Right cardiac atrium (tissue), 5 donors: ENCODE results near the gene MYLIP. TPM values are rescaled to one million over a fixed set of nuclear protein-coding genes. Genes with fewer than 3 reads are reported as not detected.

Experiments used
- ATAC-seq, 2 donors: fragments of 200-7000 bp; cut with Tn5 transposase; one replicate each; pipeline versions ENCODE4 v1.8.0 to v1.9.1; 2020; ENCODE audit warnings: moderate library complexity in 2 of 2, mild to moderate bottlenecking in 1 of 2
- DNase-seq, 3 donors: peaks; one replicate each; pipeline ENCODE4 v3.0.0-alpha.2; 2020
- H3K27ac ChIP-seq: one replicate; pipeline ENCODE4 v1.5.1; 2013; ENCODE audit warnings: mild to moderate bottlenecking, low read length, control low read depth, moderate library complexity
- H3K27me3 ChIP-seq: one replicate; pipeline ENCODE4 v1.6.1; 2013; ENCODE audit not compliant: control insufficient read depth, insufficient read depth
- H3K4me1 ChIP-seq: one replicate; pipeline ENCODE4 v1.6.1; 2013; ENCODE audit warnings: low read length; ENCODE audit not compliant: control insufficient read depth, insufficient read depth
- H3K4me3 ChIP-seq: one replicate; pipeline ENCODE4 v1.5.1; 2013; ENCODE audit warnings: low read length, control low read depth
- H3K9me3 ChIP-seq: one replicate; pipeline ENCODE4 v1.6.1; 2013; ENCODE audit warnings: low read length; ENCODE audit not compliant: control insufficient read depth
- WGBS: extraction: QIAGEN DNeasy Blood & Tissue Kit; methylation state at CpG from one replicate; pipeline ENCODE4 v1.1.7; 2013; 5-methylcytosine and 5-hydroxymethylcytosine counted together
- intact Hi-C, 4 donors: fragments of 100-400 bp; cut with DNase I; formaldehyde crosslinking; loops; one replicate each; pipeline versions ENCODE4 v1.11.0 to v1.14.0; 2022 to 2023
- polyA plus RNA-seq: library from polyadenylated mRNA; stranded (reverse); fragments of 200-250 nt; gene quantifications from one replicate; pipeline ENCODE4 v1.2.3, GENCODE V29; 2013
- total RNA-seq, 4 donors: library from RNA; stranded (reverse); fragmentation: NEBNext Ultra II Directional; extraction: Animal tissue kit (Norgen Biotek cat#: 25700); gene quantifications; one replicate each; pipeline ENCODE4 v1.2.1, GENCODE V29; 2021
- donor health status: healthy with polysubstance abuse.
- donor health status: DM: no; HTN: yes; CAD: no.
- donor health status: DM: no; HTN: no; CAD: no.
- donor health status: DM: no; HTN: yes; CAD: no; lungs with severe emphysema.
- donor health status: DM: yes; HTN: yes; CAD: no.

Gene MYLIP
- total and polyA plus RNA-seq, 5 donors = 12.6 to 25.9 (median 20.7) TPM

DNA sequence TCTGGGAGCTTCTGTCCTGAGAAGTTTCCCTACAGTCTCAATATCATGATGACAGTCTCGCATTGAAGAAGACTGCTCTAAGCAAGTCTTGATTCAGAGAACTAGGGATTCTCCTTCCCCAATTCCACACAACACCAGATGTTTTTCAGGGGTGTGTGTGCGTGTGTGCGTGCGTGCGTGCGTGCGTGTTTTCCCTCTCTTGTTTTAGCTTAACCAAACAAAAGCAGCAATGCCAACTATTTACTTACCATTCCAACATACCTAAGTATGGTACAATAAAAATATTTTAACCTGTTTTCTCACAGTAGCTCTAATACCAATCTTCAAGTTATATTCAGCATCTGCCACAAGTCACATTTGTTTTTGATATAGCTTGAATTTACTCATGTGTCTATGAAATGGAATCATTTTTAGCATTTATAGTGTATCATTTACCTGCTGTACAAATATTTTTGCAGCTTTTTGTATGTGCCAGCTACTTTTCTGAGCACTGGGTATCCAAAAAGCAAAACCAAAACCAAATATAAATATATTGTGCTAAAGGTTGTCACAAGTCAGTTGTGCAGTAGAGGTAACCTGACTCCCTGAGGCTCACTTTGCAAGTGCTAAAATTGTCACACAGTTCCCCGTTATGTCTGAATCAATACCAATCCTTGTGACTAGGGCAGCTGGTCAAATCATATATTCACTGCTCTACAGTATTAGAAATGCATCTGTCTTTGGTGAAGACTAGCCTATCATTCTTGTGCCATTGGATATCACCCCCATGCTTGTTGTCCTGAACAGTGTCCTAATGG, 21.7 kb upstream of the MYLIP start:
- Histone ChIP-seq H3K27ac (no peak overlapping the region), H3K4me3 (no peak overlapping the region), H3K27me3 (no peaks in the 10 kb centered on the region), H3K9me3 (no peaks in the 10 kb centered on the region), H3K4me1 (peaks cover 5% of the 10 kb centered on the region)
- 93% methylated on average over 8 of the region's 8 CpGs for WGBS
- intact Hi-C loops = no loop called here
- DNase-seq (no peak), ATAC-seq (no peak)

DNA sequence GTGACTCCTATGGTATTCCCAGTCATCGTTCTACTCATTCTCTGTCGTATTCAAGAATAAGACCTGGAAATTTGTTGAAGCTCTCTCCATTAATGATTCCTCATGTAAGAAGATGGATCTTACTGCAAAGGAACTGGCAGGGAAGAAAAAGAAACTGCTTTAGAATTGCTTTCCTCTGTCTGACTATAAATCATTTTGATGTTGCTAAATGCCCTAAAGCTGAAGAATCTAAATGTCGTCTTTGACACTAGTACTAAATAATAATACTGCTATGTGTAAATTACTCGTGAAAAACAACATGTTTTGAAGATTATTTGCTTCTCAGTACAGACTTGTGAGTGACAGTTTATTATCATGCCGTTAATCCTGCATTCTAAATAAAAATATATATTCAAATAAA, 20.5 kb upstream of the MYLIP start:
- Histone ChIP-seq H3K27me3 (no peaks in the 10 kb centered on the region), H3K27ac (no peak overlapping the region), H3K9me3 (no peaks in the 10 kb centered on the region), H3K4me1 (peaks cover 5% of the 10 kb centered on the region), H3K4me3 (no peak overlapping the region)
- ATAC-seq (no peak), DNase-seq (no peak)
- WGBS = 79% methylated on average over 5 of the region's 5 CpGs
- intact Hi-C loops = no loop called here

DNA sequence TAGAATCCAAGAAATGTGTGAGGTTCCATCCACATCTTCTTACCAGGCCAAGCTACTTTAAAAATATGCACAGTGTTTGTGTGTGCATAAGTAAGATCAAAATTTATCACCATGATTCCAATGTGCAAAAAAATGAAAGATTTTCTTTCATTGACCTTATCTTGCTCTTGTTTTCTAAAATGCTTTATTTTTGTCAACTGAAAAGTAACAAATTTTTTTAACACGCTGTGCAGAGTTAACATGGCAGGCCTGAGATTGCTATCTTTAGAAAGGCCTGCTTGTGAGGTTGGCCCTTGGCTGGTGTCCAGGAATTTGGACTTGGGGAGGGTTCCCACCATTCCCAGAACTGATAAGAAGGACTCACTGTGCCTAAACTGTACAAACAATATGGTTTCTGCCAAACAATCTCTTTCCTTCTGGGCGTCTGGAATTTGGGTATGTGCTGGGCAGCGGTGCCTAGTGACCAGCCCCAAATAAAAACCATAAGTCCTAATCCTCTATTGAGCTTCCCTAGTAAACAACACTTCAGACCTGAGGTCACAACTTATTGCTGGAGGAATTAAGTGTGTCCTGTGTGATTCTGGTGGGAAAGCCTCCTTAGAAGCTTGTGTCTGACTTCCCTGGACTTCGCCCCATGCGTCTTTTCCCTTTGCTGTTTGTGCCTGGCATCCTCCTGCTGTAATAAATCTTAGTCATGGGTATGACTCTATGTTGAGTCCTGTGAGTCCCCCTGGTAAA, 19.8 kb upstream of the MYLIP start:
- intact Hi-C loops = no loop called here
- ATAC-seq (peak in 1 of 2 donors; percentile 73), DNase-seq (peak in 2 of 3 donors; percentile 31 to 70)
- Histone ChIP-seq H3K27ac (no peak overlapping the region), H3K9me3 (no peaks in the 10 kb centered on the region), H3K4me1 (peaks cover 5% of the 10 kb centered on the region), H3K4me3 (no peak overlapping the region), H3K27me3 (no peaks in the 10 kb centered on the region)
- WGBS = 65% methylated on average over 5 of the region's 5 CpGs

DNA sequence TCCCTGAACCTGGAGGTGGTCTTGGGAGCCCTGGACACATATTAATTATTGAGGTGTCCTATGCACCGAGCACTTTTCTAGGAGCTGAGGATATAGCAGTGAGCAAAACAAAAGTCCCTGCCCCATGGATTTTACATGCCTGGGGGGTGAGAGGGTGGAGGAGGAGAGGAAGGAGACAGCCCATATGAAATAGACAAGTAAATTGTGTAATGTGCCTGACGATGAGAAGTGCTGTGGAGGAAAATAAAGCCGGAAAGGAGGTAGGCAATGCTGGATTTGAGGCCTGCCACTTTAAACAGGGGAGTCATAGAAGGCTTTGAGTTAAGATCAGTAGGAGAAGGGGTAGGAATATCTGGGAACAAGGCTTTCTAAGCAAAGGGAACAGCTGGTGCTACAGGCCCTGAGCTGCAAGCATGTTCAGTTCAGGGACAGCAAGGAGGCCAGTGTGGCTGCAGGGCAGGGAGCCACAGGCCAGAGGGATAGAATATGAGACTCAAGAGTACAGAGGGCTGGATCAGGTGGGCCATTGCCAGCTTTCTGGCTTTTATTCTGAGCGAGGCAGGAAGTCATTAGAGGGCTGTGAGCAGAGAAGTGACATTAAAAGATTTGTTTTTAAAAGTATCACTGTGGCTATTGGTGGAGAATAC, 19.1 kb upstream of the MYLIP start:
- H3K4me1 ChIP-seq = peaks cover 4% of the 10 kb centered on the region
- DNase-seq (peak in 1 of 3 donors; percentile 48), ATAC-seq (peak; percentile 26 to 63)
- WGBS = 55% methylated on average over 4 of the region's 4 CpGs
- H3K4me3 ChIP-seq = no peak overlapping the region
- no peaks in the 10 kb centered on the region for H3K27me3 ChIP-seq
- intact Hi-C loops = no loop called here
- no peak overlapping the region for H3K27ac ChIP-seq
- no peaks in the 10 kb centered on the region for H3K9me3 ChIP-seq

DNA sequence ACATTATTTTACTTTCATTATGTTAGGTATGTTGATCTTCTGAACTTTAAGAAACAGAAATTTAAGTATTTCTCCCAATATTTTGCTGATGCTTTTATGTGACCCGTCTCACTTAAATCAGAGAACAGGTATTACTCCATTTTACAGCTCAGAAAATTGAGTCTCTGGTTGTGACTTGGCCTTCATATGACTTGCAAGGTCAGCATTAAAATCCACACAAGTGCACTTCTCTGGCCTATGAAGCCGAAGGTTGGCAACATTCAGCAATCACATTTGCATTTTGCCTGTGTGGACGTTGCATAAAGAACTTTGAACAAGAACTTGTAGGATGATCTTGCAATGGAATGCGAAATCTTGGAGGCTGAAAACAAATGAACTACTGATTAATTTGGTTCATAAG, 10.1 kb upstream of the MYLIP start:
- H3K4me3 ChIP-seq = no peak overlapping the region
- H3K9me3 ChIP-seq = no peaks in the 10 kb centered on the region
- no peaks in the 10 kb centered on the region for H3K4me1 ChIP-seq
- 86% methylated on average over 4 of the region's 4 CpGs for WGBS
- ATAC-seq (no peak), DNase-seq (no peak)
- H3K27me3 ChIP-seq = no peaks in the 10 kb centered on the region
- H3K27ac ChIP-seq = no peak overlapping the region
- intact Hi-C loops = no loop called here

DNA sequence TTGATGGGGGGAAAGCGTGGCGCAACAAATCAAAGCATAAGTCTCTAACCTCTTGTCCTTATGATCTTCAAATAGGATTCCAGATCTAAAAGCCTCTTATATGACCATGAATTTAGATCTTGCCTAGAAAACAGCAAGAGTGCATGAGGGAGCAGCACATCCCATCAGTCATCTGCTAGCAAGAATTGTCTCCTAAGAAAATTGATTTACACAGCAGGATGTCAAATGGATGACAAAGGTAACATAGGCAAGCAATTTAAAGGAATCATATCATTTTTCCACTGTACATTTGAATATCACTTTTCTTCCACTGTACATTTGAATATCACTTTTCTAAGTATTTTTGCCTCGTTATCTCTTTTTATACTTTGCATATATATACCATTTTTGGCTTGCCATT, 7.5 kb upstream of the MYLIP start:
- Histone ChIP-seq H3K9me3 (no peaks in the 10 kb centered on the region), H3K4me3 (no peak overlapping the region), H3K27me3 (no peaks in the 10 kb centered on the region), H3K27ac (no peak overlapping the region), H3K4me1 (no peaks in the 10 kb centered on the region)
- ATAC-seq = no peak
- DNase-seq = no peak
- WGBS = 96% methylated on average over 3 of the region's 3 CpGs
- intact Hi-C loops = loop anchor here in 1 of 4 donors (5.0 kb wide), 1 partner anchor 179 kb away; no protein-coding TSS in a partner anchor

DNA sequence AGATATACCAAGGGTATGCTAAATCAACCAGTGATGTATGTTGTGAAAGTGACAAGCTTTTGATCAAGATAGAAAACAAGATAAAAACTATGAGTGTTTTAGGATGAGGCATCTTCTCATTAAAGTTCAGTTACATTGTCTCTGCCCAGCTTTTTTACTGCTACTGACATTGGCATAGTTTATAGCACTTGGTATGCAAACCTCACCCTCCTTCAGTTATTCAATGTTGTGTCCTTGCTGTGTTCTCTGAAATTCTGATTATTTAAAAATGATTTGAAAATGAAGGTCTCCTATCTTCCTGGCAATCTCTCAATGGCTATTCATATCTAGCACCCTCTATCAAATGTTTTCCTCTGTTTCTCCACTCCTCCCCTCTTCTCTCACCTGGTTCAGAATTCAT, 6.7 kb upstream of the MYLIP start:
- Histone ChIP-seq H3K27me3 (no peaks in the 10 kb centered on the region), H3K27ac (no peak overlapping the region), H3K9me3 (no peaks in the 10 kb centered on the region), H3K4me1 (no peaks in the 10 kb centered on the region), H3K4me3 (no peak overlapping the region)
- no peak for DNase-seq
- intact Hi-C loops = loop anchor here in 1 of 4 donors (5.0 kb wide), 1 partner anchor 180 kb away; no protein-coding TSS in a partner anchor
- ATAC-seq = no peak

DNA sequence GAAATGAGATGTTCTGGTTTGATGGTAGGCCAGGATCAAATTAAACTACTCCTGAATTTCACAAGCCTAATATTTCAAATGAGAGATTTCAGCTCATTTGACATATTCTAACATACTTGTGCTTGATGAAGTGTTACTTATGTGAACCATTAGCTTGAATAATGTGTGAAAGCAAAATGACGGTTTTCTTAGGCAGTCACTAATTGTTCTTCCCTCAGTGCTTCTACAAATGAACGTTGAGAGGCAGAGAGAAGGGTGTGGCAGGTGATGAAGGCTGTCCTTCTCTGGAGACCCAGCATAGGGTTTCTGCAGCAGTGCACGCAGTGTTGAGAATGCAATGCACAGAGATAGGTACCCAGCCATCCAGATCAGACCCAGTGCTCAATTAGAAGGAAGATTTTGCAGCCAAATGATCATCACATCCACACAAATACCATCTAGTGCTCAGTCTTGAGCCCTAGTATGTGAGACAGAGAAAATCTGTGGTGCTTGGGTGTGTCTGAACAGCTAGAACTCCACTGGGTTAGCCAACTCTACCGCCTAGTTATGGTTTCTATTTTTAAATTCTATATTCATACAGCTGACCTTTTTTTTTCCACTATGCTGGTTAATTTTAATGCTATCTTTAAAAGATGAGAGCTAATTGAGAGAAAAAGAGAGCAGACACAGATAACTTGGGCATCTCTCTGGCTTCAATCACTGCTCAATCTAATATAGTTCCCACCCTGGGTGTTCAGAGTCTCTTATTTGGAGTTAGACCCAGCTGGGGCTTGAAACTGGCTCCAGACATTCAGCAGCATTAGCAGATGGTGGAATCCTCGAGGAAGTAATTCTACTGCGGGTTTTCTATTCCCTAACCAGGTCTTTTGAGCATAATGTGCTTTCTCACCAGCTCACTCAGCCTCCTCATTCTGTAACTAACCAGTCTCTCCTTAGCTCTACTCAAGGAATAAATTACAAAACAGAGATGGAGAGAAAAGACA, 4.4 kb upstream of the MYLIP start:
- Histone ChIP-seq H3K27me3 (no peaks in the 10 kb centered on the region), H3K4me3 (no peak overlapping the region), H3K27ac (no peak overlapping the region), H3K4me1 (no peaks in the 10 kb centered on the region), H3K9me3 (no peaks in the 10 kb centered on the region)
- no peak for DNase-seq
- 49% methylated on average over 6 of the region's 6 CpGs for WGBS
- ATAC-seq = no peak
- intact Hi-C loops = loop anchor here in 2 of 4 donors (5.0 kb wide), 2 partner anchors 182 to 432 kb away; no protein-coding TSS in a partner anchor

DNA sequence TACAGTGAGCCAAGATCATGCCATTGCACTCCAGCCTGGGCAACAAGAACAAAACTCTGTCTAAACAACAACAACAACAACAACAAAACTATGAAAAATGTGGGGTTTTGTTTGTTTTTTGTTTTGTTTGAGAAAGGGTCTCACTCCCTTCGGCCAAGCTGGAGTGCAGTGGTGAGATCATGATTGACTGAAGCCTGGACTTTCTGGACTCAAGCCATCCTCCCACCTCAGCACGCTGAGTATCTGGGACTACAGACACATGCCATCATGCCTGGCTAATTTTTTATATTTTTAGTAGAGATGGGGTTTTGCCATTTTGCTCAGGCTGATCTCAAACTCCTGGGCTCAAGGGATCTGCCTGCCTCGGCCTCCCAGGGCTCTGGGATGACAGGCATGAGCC, 2.8 kb upstream of the MYLIP start:
- 84% methylated on average over 3 of the region's 3 CpGs for WGBS
- H3K27ac ChIP-seq = no peak overlapping the region
- no peaks in the 10 kb centered on the region for H3K9me3 ChIP-seq
- no peak overlapping the region for H3K4me3 ChIP-seq
- no peaks in the 10 kb centered on the region for H3K27me3 ChIP-seq
- no peak for DNase-seq
- intact Hi-C loops = loop anchor here in 1 of 4 donors (5.0 kb wide), 1 partner anchor 434 kb away; no protein-coding TSS in a partner anchor
- no peaks in the 10 kb centered on the region for H3K4me1 ChIP-seq
- ATAC-seq = no peak

DNA sequence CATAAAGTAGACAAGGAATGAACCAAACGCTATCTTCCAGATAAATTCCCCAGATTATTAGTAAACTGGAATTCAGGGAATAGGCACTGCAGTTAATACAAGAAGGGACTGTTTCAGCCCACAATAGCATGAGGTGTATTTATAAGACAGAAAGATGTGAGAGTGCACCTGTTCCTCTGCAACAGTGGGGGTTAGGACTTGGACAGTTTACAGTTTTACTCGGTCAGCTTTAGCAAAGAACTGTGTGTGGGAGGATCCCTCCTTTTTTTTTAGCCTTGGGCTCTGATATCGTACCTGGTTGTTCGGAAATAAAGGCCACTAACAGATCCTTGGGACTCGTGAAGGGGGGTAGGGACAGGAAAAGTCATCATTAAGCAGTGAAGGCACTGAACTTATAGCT, 2.0 kb upstream of the MYLIP start:
- no peak overlapping the region for H3K4me3 ChIP-seq
- ATAC-seq (no peak), DNase-seq (no peak)
- H3K9me3 ChIP-seq = no peaks in the 10 kb centered on the region
- no peaks in the 10 kb centered on the region for H3K27me3 ChIP-seq
- H3K4me1 ChIP-seq = no peaks in the 10 kb centered on the region
- H3K27ac ChIP-seq = no peak overlapping the region
- intact Hi-C loops = loop anchor here in 1 of 4 donors (5.0 kb wide), 1 partner anchor 435 kb away; no protein-coding TSS in a partner anchor
- WGBS = 72% methylated on average over 5 of the region's 5 CpGs
